ENCODE results near the gene DNAH14.

The DNAH14 gene

DNA sequence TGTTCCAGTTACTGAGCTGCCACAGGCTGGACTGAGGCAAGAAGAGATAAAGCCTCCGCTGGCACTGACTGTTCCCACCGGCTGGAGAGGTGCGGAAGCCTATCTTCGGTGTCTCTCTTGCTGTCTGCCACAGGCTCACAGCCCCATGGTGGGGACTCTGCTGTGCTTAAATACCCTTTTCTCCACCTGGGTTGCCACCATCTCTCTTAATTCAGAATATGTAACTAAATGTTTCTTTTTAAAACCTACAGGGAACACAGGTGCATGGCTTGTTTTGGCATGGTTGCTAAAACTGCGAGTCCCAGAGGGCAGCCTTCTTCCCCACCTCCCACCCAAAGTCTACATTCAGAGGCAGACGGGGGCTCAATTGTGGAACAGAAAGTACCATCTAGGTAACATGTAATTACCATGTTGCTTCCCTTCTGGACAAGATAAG, 506.5 kb downstream of the DNAH14 start (continued):
- TF ChIP-seq ZNF157 (tag by site-specific recombination; IDR thresholded peaks at IDR 0.05), result no peak
- TF ChIP-seq YY2 (tag by site-specific recombination; IDR thresholded peaks at IDR 0.05), result no peak
- no peak for TF ChIP-seq ZNF133 (tag by site-specific recombination; IDR thresholded peaks at IDR 0.05)
- TF ChIP-seq, protein P1, sequence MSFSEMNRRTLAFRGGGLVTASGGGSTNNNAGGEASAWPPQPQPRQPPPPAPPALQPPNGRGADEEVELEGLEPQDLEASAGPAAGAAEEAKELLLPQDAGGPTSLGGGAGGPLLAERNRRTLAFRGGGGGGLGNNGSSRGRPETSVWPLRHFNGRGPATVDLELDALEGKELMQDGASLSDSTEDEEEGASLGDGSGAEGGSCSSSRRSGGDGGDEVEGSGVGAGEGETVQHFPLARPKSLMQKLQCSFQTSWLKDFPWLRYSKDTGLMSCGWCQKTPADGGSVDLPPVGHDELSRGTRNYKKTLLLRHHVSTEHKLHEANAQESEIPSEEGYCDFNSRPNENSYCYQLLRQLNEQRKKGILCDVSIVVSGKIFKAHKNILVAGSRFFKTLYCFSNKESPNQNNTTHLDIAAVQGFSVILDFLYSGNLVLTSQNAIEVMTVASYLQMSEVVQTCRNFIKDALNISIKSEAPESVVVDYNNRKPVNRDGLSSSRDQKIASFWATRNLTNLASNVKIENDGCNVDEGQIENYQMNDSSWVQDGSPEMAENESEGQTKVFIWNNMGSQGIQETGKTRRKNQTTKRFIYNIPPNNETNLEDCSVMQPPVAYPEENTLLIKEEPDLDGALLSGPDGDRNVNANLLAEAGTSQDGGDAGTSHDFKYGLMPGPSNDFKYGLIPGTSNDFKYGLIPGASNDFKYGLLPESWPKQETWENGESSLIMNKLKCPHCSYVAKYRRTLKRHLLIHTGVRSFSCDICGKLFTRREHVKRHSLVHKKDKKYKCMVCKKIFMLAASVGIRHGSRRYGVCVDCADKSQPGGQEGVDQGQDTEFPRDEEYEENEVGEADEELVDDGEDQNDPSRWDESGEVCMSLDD (tag by site-specific recombination; IDR thresholded peaks at IDR 0.05), result no peak
- no peak for TF ChIP-seq TCF7L2 (IDR thresholded peaks at IDR 0.05; ENCODE audit: borderline replicate concordance, low read depth, low read length)

DNA sequence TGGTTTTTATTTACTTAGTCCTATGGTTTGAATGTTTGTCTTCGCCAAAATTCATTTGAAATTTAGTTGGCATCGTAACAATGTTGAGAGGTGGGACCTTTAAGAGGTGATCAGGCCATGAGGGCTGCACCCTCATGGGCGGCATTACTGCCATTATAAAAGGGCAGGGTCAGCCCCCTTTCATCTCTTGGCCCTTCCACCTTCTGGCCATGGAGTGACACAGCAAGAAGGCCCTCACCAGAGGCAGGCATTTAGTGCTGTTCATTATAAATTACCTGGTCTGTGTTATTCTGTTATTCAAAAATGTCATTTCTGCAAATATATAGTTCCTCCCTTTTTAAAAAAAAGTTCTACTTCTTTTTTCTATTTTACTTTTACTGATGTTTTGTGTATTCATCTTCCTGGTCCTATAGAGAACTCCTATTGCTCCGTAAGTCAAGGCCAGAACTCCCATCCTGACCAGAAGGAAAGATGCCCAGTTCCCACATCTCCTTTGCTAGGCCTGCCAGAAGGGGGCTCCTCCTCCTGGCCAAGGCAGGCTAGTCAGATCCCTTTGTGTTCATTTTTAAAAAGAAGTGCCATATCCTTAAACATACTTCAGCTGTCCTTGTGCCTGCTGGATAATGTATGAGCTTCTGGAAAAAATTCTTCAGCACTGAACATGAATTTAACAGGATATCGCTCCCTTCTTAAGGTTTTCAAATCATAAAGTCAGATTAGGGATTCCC, 508.4 kb downstream of the DNAH14 start:
- TF ChIP-seq ZNF274 (IDR thresholded peaks at IDR 0.05; ENCODE audit: low read length) (no peak), ZNF274 (tag by site-specific recombination; IDR thresholded peaks at IDR 0.05; ENCODE audit: borderline replicate concordance) (no peak), ZNF335 (tag by site-specific recombination; conservative IDR thresholded peaks at IDR 0.05) (peak; percentile 46; the same call in 1 of the 2 replicates), SCRT2 (tag by site-specific recombination; IDR thresholded peaks at IDR 0.05) (no peak), IKZF3 (tag by site-specific recombination; IDR thresholded peaks at IDR 0.05) (0 out of 2 replicates have a peak, but pooled peaks have one; percentile 30)
- TF ChIP-seq, protein P2, sequence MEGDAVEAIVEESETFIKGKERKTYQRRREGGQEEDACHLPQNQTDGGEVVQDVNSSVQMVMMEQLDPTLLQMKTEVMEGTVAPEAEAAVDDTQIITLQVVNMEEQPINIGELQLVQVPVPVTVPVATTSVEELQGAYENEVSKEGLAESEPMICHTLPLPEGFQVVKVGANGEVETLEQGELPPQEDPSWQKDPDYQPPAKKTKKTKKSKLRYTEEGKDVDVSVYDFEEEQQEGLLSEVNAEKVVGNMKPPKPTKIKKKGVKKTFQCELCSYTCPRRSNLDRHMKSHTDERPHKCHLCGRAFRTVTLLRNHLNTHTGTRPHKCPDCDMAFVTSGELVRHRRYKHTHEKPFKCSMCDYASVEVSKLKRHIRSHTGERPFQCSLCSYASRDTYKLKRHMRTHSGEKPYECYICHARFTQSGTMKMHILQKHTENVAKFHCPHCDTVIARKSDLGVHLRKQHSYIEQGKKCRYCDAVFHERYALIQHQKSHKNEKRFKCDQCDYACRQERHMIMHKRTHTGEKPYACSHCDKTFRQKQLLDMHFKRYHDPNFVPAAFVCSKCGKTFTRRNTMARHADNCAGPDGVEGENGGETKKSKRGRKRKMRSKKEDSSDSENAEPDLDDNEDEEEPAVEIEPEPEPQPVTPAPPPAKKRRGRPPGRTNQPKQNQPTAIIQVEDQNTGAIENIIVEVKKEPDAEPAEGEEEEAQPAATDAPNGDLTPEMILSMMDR (tag by site-specific recombination; IDR thresholded peaks at IDR 0.05), result peak; percentile 60
- TF ChIP-seq, protein P3, sequence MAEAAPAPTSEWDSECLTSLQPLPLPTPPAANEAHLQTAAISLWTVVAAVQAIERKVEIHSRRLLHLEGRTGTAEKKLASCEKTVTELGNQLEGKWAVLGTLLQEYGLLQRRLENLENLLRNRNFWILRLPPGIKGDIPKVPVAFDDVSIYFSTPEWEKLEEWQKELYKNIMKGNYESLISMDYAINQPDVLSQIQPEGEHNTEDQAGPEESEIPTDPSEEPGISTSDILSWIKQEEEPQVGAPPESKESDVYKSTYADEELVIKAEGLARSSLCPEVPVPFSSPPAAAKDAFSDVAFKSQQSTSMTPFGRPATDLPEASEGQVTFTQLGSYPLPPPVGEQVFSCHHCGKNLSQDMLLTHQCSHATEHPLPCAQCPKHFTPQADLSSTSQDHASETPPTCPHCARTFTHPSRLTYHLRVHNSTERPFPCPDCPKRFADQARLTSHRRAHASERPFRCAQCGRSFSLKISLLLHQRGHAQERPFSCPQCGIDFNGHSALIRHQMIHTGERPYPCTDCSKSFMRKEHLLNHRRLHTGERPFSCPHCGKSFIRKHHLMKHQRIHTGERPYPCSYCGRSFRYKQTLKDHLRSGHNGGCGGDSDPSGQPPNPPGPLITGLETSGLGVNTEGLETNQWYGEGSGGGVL (tag by site-specific recombination; IDR thresholded peaks at IDR 0.05), result no peak
- Histone ChIP-seq H3K4me3 (ENCODE audit: low read depth, low read length) (no peak overlapping the region), H3K36me3 (ENCODE audit: control insufficient read depth in 2 of 2, insufficient read depth in 1 of 2, low read length in 2 of 2) (no peaks in the 10 kb centered on the region), H3K4me1 (ENCODE audit: control insufficient read depth, insufficient read depth, low read length) (no peaks in the 10 kb centered on the region), H3K9me3 (ENCODE audit: control insufficient read depth, insufficient read depth, low read depth, low read length) (no peaks in the 10 kb centered on the region), H3K27ac (ENCODE audit: extremely low read depth, low read depth, low read length) (no peak overlapping the region)
- POLR2A ChIA-PET, result no interaction called here
- CTCF ChIA-PET, result interaction anchor here (0.6 to 0.8 kb wide), 5 partner anchors 45 to 855 kb away, joined by 3 to 5 read pairs (median 3); no protein-coding TSS in a partner anchor

DNA sequence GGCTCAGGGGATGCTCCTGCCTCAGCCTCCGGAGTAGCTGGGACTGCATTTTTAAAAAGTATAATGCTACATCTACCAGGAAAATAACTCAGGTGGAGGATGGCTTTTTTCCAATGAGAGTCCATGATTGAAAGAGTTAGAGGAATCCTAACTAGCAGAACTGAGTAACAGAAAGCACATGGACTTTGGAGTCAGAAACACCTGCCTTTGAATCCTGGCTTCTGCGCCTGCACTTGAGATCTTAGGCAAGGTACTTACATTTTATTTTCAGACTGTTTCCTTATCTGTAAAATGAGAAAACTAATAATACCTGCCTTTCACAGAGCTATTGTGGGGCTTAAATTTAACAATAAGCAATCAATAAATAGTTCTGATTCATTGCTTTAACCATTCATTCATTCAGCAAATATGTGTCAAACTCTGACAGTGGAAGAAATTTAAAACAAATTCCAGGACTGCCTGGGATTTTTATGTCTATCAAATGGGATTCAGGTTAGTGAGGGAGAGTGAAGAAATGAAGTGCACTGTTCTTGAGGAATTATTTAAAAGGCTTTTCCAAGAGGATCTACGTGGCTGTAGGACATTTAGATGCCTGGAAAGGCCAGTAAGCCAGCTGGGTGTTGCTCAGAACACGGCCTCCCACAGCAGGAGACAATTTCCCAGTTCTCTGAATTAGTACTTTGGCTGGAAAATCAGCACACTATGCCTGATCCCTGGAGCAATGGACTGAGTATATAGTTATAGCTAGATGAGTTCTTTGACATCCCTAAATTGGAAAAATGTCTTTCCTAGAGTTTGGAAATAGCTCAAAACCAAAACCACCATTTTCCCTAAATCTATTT, 511.1 kb downstream of the DNAH14 start:
- POLR2A ChIA-PET, result interaction anchor here (1.5 to 1.6 kb wide), 2 partner anchors 13 to 22 kb away, joined by 3 to 6 read pairs; partner anchors contain the start of gene LBR
- CTCF ChIA-PET, result interaction anchor here (0.6 to 2.5 kb wide), 13 partner anchors 10 to 546 kb away, joined by 3 to 8 read pairs (median 5); no protein-coding TSS in a partner anchor

More for the DNA sequence above, 511.1 kb downstream of the DNAH14 start:
- H3K36me3 ChIP-seq (ENCODE audit: control insufficient read depth in 2 of 2, insufficient read depth in 1 of 2, low read length in 2 of 2), result no peaks in the 10 kb centered on the region
- TF ChIP-seq ZNF302 (tag by site-specific recombination; IDR thresholded peaks at IDR 0.05; ENCODE audit: low read depth) (no peak), ZNF24 (tag by site-specific recombination; IDR thresholded peaks at IDR 0.05) (0 out of 2 replicates have a peak, but pooled peaks have one; percentile 33)
- H3K9me3 ChIP-seq (ENCODE audit: control insufficient read depth, insufficient read depth, low read depth, low read length), result no peaks in the 10 kb centered on the region
- H3K4me1 ChIP-seq (ENCODE audit: control insufficient read depth, insufficient read depth, low read length), result no peaks in the 10 kb centered on the region
- no peak overlapping the region for H3K27ac ChIP-seq (ENCODE audit: extremely low read depth, low read depth, low read length)
- no peak overlapping the region for H3K4me3 ChIP-seq (ENCODE audit: low read depth, low read length)
